HG02759 (cell line): ENCODE data around the gene MPZL2.

ENCODE experiments used
- ATAC-seq: cut with Tn5 transposase; IDR thresholded peaks from one replicate; pipeline ENCODE4 v1.9.1; 2021; ENCODE audit warnings: mild to moderate bottlenecking, moderate library complexity; ENCODE audit not compliant: unreplicated experiment

The MPZL2 gene

GRCh38 chr11:118243993-118244762 lies 19.9 kb downstream of the MPZL2 start:
- no peak for ATAC-seq

DNA sequence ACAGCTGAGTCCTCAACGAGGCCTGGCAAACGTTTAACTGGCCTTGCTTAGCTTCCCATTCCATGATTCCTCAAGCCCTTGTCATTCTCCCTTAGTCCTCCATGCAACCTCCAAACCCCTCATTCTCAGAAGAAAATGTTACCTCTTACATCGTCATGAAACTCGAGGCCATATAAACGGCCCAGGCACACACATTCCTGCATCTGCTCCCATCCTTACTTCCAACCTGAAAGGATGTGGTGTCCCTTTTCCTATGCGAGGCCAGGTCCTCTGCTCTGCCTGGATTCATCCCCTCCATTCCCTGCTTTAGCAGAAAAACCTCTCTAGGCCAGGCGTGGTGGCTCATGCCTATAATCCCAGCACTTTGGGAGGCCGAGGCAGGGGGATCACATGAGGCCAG lies 20.9 kb downstream of the MPZL2 start:
- no peak for ATAC-seq

DNA sequence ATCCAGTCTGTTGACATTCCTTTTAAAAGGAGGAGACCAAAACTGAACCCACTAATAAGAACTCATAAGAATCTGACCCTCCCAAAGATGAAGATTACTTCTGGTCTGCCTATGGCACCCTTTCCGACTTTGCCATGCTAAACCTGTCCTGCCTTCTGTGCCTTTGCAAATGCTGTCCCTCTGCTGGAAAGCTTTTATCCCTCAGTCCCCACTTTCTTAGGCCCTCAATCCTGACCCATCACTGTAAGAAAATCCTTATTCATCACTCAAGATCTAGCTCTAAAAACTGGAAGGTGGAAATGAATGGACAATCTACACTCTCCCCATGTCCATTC lies 22.4 kb downstream of the MPZL2 start:
- ATAC-seq: peak; percentile 19

DNA sequence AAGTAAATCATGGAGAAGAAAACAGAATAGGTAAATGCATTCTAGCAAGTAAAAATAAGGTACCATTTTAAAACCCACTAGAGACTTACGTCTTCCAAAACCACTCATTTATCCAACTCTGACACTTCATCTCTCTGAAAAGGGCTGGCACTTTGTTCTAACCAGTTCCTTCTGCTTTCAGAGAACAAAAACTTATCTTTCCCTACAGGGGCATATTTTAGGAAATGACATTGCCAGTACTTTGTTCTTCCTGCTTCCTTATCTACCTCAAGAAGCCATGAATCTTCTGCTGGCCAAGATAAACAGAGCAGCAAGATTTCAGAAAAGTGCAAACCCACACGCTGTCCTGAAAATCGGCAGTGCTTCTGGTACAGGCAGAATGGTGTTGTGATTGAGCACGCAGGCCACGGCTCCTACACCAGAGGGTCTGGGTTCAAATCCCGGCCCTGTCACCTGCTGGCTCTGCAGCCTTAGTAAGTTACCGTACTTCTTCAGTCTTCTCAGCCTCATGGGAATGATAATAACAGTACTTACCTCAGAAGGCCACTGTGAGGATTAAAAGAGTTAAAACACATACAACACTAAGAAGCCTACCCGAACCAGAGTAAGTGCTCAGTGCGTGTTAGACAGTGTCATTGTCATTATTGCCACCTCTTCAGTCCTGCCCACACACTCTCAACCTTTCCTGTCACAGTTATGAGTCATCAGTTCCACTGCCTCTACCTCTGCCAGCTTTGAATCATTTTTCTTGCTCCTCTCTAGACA lies 22.9 kb downstream of the MPZL2 start:
- ATAC-seq: peak; percentile 92

DNA sequence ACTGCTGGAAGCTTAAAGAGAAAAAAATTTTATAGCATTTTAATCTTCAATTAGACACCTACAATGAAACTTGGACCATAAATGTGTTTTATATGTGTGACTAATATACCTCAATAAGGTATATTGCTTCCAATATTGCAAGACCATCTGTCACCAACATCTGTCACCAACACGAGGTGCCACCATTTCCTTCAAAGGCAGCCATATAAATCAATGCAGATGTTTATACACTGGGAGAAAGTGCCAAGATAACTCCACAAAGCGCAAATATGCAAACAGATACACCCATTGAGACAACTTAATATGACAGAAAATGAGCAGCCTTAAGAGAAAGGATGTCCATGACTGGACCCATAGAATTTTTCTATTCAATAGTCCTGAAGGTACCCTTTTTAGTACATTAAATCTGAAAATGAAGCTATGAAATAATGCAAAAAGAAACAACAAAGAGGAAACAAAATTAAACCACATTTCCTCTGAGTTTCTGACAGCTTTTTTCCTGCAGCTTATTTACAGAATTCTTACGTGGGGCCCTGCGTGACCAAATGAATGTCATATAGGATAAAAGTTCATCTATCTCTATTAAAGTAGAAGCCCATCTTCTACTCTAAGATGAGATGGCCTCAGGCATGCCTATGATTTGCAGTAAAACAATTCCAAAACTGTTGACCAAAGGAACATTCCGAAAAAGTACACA lies 24.4 kb downstream of the MPZL2 start:
- ATAC-seq: no peak

DNA sequence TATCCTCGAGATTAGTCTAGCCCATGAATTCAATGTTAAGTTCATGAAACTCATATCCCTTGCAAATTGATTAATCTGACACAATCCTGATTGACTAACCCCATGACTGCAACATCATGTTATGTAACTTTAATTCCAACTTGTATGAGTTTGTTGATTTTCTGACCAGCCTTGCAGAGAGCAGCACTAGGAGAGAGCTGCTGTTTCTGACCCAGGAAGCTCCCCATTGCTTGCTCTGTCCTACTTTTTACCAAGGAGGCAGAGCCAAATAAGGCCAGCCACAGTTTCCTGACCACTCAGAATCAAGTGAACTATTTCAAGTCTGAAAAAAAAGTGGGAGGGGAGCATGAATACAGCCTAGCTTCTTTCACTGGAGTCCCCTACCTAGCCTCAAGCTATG lies 25.2 kb downstream of the MPZL2 start:
- ATAC-seq: no peak

- ATAC-seq: no peak
Observed at GRCh38 chr11:118238421-118238820, 25.7 kb downstream of the MPZL2 start.

GRCh38 chr11:118236170-118236569 lies 27.9 kb downstream of the MPZL2 start:
- ATAC-seq: no peak

GRCh38 chr11:118234833-118235232 lies 29.3 kb downstream of the MPZL2 start:
- ATAC-seq: no peak

DNA sequence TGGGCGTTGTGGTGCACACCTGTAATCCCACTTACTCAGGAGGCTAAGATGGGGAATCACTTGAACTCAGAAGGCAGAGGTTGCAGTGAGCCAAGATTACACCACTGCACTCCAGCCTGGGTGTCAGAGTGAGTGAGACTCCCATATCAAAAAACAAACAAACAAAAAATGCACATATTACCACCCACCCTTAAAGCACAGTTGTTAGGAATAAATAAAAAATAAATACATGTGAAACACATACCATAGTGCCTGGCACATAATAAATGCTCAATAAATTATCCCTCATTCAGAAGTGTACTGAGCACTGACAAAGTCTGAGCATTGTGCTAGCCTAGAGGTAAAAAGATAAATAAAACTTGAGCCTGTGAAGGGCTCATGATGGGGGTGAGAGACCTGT lies 30.2 kb downstream of the MPZL2 start:
- no peak for ATAC-seq

- ATAC-seq: no peak
Observed at GRCh38 chr11:118233377-118233776, 30.7 kb downstream of the MPZL2 start.

DNA sequence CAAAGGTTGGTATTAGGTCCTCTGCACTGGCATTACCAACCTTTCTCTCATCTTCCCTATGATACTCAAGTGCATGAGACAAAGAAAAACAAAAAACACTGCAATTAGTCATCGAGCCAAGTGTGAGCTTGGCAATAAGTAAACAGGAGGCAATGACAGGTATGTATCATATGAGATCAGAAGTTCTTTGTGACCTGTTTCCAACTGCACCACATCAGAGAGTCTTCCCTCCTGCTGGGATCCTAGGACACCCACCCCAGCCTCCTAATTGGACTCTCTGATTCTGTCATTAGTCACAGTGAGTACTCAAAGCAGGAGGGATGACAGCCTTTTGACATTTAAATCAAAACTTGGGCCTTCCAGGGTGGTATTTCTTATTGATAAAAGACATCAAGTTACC lies 31.4 kb downstream of the MPZL2 start:
- ATAC-seq: no peak

DNA sequence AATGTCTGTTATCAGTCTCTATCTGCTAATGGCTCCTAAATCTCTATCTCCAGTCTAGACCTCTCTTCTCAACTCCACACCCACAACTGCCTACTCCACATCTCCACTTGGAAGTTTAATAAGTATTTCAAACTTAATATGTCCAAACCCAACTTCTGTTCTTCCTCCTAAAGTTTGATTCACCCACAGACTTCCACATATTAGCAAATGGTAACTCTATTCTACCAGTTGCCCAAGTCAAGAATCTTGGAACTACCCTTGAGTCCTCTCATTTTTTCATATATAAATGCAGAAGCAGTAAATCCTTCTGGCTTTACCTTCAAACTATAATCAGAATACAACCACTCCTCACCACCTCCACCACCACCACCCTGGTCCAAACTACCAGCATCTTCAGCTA lies 32.6 kb downstream of the MPZL2 start:
- ATAC-seq: no peak

DNA sequence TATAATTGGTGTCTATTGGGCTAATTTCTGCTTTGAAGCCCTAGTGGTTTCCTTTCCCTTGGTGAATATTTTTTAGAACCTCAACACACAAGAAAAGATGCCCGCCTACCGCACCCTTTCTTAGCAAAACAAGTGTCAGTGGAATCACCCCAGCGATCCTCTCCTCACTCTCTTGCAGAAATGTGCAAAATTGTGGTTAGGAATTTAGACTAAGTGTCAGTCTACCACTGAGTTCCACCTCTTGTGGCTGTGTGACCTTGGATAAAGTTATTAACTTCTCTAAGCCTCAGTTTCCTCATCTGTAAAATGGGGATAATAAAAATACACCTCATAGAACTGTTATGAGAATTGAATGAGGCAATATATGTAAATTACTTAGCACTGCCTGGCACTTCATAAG lies 34.0 kb downstream of the MPZL2 start:
- ATAC-seq: no peak

- ATAC-seq: no peak
Observed at GRCh38 chr11:118229274-118229847, 34.7 kb downstream of the MPZL2 start.

DNA sequence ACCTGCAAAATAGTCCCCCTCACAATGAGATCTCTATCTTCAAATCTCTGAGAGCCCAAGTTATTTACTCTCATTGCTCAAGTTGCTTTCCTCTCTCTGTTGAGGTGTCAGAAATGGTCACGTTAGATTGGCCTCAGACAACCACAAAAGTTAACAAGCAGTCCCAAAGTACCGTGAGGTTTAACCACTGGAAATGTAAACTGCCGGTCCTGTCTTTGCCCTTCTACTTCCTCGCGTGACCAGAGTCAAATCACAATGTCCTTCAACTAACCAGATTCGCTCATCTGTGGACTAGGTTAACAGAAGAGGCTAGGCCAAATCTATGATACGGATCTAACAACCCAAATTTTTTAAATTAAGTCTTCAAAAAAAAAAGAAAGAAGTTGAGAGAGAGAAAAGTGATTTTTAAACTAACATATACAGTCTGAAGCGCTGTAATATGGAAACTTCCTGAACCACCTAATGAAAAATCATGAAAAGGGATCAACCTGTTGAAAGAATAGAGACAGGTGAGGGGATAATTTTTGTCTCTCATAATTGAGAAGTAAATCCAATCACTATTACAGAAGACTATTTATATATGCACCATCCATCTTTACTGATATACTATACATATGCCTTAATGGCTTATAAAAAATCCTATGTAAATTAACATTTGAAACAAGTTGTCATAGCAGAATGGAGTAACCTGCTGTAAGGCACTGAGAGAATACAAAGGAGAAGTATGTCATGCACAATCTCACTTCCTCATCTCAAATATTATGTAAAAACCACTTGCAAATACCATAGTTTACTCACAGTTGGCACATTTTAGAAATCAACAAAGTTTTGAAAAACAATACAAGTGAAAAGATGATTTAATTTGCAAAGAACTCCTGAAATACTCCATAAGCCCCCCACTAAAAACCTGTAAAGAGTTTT lies 36.0 kb downstream of the MPZL2 start:
- peak; percentile 70 for ATAC-seq

DNA sequence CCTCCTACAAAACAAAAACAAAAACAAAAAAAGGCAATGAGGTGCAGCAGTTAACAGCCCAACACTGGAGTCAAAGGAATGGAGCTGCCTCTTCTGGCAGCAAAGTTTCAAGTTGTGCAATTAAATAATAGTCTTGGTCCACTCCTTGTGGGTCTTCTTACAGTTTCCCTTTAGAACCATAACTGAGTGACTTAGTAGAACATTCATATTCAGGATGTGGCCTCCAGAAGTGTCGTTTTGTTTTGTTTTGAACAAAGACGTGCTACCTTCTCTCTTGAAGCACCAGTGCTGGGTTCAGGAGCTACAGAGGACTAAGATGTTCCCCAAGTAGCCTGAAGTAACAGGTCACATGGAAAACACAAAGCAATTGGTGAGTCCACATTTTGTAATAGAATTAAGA lies 37.3 kb downstream of the MPZL2 start:
- no peak for ATAC-seq

DNA sequence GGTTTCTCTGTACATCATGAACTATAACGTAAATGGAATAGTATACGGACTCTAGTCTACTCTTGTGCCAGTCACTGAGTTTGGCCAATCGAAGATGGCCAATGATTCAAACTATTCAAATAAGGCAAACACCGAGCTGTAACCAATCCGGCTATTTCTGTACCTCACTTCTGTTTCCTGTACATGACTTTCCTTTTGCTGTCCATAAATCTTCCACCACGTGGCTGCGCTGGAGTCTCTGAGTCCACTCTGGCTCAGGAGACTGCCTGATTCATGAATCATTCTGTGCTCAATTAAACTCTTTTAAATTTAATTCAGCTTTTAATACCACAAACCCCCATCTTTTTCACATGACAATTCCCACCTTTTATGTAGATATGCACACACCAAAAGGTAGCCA lies 37.8 kb downstream of the MPZL2 start:
- ATAC-seq: no peak

DNA sequence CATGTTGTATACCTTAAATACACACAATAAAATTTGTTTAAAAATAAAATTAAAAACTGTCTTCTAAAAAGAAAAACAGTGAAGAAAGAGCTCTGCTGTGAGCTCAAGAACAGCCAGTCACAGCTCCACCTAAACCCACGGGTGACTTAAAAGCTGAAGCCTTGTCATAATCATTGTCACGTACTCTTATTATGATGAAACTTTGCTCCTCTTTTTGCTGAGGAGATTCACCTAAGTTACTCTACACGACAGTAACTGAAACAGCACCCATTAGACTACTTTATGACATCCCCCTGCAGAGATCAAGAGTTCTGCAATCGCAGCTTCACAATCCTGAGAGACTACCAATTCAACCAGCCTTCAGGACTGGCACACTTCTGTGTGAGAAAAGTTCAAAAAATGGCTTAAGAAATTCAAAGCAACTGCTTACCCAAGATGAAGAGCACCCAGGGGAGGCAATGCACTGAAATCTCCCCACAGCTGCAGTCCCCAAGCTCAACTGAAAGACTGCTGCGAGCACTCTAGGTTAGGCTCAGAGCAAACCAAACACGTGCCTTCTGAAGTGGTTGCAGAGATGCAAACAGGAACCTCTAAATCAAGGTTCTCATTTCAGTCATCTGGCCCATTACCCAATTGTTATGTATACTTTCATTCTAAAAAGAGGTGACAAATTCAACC lies 39.4 kb downstream of the MPZL2 start, which contains the start of gene JAML:
JAML (minus strand) TSS at position 501 of the 678 bp plus-strand sequence. CDS start 10,145 bp downstream, outside the sequence.
- peak; percentile 40 for ATAC-seq

DNA sequence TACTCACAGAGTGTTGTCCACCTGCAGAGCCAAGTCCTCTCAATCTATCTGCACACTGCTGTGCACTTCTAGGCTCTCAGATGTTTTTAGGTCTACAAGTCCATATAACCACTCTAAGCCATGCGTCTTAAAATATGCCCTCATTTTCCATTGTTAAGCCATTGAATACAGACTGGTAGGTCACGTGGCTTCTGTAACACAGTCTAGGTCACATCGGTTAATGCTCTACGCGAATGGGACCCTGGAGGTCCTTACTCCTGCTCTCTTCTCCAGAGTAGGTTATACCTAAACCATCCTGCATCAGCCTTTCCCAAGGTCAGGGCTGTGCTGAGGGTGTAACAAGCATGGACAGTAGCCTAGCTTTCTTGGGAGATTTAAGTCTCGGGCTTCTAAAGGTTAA lies 40.1 kb downstream of the MPZL2 start:
- ATAC-seq: no peak
